Measurements from ENCODE around the gene TMEM190.
A peak's percentile ranks its signal among the peaks of the same experiment; 100 is the strongest.

The TMEM190 gene

DNA sequence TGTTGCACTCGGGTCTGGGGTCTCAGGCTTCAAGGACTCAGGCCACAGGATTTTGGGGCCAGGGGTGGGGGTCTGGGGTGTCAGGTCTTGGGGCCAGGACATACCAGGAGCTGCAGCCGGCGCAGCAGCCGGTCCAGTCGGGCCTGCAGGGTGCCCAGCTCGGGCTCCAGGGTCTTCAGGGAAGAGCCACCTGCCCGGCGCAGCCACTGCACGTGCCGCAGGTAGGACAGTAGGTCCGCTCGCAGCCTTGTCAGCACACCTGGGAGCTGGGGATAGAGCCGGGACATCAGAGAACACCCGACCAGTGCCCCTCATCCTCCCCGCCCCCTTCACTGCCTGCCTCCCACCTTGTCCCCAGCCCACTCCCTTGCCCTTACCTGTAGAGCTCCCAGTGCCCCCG is 8.5 kb upstream of the TMEM190 start:
- no peak for DNase-seq (ENCODE audit: low read depth in 2 of 2)
- TF ChIP-seq CTCF (IDR thresholded peaks at IDR 0.05; ENCODE audit: low read depth, low read length) = no peak

GRCh38 chr19:55368701-55369563 is 7.7 kb upstream of the TMEM190 start:
- DNase-seq (ENCODE audit: low read depth in 2 of 2) = peak; percentile 34 to 61
- H3K4me3 ChIP-seq (replicated peaks in 1 of 2; ENCODE audit: low read depth in 2 of 2, low read length in 2 of 2) = peak overlapping the region; percentile 19 to 47
- TF ChIP-seq CTCF (IDR thresholded peaks at IDR 0.05; ENCODE audit: low read depth, low read length) = no peak

More for the DNA sequence above, 8.5 kb upstream of the TMEM190 start:
- no peak overlapping the region for H3K4me3 ChIP-seq (replicated peaks in 1 of 2; ENCODE audit: low read depth in 2 of 2, low read length in 2 of 2)

DNA sequence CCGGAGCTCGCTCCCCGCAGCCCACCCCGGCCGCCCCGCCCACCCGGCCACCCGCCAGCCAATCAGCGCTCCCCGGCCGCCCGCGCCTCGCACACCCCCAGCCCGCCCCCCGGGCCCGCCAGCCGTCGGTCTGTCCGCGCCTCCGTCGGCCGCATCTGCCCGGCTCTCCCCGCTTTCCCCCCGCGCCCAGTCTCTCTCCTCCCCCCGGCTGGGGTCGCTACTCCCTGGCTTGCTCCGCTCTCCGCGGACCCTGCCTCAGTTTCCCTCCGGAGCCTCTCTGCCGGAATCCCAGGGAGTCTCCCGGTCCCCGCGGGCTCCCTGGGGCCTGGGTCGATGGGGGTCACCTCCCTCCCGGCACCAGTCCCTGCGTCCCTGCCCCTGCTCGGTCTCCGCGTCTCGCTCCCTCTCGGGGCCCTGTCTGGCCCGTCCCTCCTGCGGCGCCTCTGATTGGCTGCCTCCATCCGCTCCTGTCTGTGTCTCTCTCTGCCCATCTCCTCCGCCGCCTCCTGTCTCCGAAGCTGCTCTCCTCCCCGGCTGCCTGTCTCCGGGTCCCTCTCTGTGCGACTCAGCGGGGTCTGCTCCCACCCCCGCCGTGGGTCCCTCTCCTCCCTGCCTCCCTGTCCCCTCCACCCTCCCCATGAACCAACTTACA is 6.8 kb upstream of the TMEM190 start:
- peak overlapping the region; percentile 56 to 59 for H3K4me3 ChIP-seq (replicated peaks in 1 of 2; ENCODE audit: low read depth in 2 of 2, low read length in 2 of 2)
- TF ChIP-seq CTCF (IDR thresholded peaks at IDR 0.05; ENCODE audit: low read depth, low read length) = no peak
- DNase-seq (ENCODE audit: low read depth in 2 of 2) = peak; percentile 48 to 68

GRCh38 chr19:55370305-55370988 is 6.2 kb upstream of the TMEM190 start, which contains the start of gene IL11:
Gene IL11 (minus strand): TSS chr19:55370463. CDS start chr19:55370310, 153 bp downstream.
- TF ChIP-seq CTCF (IDR thresholded peaks at IDR 0.05; ENCODE audit: low read depth, low read length) = no peak
- DNase-seq (ENCODE audit: low read depth in 2 of 2) = peak in 1 of 2 donors; percentile 42
- peak within 1 kb of the TSS; percentile 56 to 59 for H3K4me3 ChIP-seq (replicated peaks in 1 of 2; ENCODE audit: low read depth in 2 of 2, low read length in 2 of 2)

DNA sequence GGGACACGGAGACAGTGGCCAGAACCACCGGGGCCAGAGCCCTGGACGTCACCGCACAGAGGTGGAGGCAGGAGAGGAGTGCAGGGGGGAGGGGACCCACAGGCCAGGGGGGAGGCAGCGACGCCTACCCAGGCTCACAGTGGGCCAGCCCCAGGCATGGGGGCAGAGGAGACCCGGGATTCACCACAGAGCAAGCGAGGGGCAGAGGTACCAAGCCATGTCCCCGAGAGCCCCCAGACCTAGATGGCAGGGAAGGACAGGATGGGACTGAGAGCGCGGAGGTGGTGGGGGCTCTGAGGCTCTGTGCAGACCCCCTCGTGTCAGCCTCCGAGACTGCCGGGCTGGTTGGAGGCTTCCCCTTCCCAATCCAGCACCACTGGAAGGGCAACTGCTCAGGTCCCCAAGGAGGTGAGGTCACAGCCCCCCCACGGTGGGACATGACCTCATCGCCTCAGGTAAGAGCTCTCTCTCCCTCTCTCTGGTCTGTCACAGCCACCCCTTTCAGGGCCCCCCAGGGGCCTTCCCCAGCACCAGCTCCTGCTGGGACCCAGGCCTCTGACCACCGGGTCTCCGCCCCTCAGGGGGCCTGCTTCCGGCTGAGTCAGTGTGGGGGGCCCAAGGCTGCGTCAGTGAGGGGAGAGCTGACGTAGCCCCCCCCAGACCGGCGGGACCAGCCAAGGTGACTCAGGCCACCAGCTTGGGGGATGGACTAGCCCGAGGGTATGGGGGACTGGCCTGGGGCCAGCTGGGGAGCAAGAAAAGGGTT is 4.1 kb upstream of the TMEM190 start:
- no peak for TF ChIP-seq CTCF (IDR thresholded peaks at IDR 0.05; ENCODE audit: low read depth, low read length)
- peak in 1 of 2 donors; percentile 51 for DNase-seq (ENCODE audit: low read depth in 2 of 2)
- no peak overlapping the region for H3K4me3 ChIP-seq (replicated peaks in 1 of 2; ENCODE audit: low read depth in 2 of 2, low read length in 2 of 2)

Measured in cardiac fibroblast (primary cell).